Occipital lobe (tissue), 2 donors: ENCODE data around the gene RAB31. TPM values are rescaled to one million over a fixed set of nuclear protein-coding genes. Genes with fewer than 3 reads are reported as not detected.

Experiments used
- DNase-seq: peaks from one replicate; lab custom pipeline; 2025; lab: John Stamatoyannopoulos, UW
- total RNA-seq: library from RNA; depleted of rRNA; stranded (reverse); fragments of >200 nt; gene quantifications from one replicate; pipeline ENCODE4 v1.2.3, GENCODE V29; 2014

RAB31 gene
- total RNA-seq, 1 donor from 2014 or later: 27.6 TPM

- DNase-seq: no peak
These were observed 28.9 kb downstream of the RAB31 start for GRCh38 chr18:9737006-9737405.

DNA sequence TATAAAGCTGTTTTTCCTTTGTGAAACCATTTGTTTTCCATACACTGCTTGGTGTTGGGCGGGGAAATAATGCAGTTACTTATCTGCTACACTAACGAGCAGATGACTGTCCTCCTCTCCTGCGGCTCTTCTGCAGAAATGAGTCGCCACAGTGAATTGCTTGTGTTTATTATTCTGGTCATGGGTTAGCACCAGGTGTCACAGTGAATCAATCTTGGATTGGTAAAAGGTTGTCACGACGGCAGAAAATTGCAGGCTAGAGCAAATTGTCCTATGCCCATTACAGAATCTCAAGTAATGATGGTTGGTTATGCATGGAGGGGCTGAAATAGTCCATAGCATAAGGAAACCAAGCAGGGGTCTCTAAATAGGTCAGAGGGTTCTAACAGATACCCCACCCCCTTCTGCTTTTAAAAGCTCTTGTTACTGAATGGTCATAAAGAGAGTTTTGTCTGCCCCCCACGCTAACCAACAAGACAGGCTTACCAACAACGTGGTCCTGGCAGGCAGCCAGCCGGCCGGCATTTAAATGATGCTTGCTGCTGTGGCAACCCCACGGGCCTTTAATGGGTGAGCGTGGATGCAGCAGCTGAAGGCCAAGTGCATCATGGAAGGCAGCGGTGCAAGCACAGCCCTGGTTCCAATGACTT is 29.5 kb downstream of the RAB31 start:
- peak; percentile 9 for DNase-seq

DNA sequence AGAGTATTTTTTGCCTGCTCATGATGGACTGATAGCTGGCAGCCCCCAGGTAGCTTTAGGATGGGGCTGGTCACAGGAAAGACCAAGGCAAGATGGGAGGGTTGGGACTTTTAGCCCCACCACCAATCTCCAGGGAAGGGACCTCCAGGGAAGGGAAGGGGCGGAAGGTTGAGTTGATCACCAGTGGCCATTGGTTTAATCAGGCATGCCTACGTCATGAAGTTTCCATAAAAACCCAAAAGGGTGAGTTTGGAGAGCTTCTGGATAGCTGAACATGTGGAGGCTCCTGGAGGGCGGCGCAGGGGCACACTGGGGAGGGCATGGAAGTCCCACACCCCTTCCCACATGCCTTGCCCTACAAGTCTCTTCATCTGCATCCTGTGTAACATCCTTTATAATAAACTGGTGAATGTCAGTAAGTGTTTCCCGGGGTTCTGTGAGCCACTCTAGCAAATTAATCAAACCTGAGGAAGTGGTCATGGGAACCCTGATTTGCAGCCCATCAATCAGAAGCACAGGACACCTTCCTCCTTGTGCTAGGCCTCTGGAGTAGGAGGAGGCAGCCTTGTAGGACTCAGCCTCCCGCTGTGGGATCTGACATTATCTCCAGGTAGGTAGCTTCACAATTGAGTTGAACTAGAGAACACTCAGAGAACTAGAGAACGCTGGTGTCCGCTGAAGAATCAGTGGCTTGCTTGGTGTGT is 30.3 kb downstream of the RAB31 start:
- DNase-seq: no peak

DNA sequence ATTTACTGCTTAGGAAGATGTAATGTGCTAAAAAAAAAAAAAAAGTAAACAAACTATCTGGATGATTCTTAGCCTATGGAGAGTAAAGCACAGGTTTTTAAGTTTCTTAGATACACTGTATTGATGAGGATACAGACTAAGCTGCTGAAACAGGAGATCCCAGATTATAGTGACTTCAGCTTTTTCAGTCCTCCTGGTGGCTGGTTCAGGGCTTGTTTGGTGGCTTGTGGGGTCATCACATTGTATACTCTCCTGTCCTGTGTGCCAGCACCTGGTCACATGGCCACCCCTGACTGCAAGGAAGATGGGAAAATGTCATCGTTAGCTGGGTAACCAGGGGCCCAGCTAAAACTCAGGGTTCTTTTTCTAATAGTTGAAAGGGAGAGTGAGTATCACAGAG is 31.4 kb downstream of the RAB31 start:
- DNase-seq: no peak

GRCh38 chr18:9740071-9740470 is 32.0 kb downstream of the RAB31 start:
- no peak for DNase-seq

GRCh38 chr18:9741406-9741792 is 33.3 kb downstream of the RAB31 start:
- no peak for DNase-seq

DNA sequence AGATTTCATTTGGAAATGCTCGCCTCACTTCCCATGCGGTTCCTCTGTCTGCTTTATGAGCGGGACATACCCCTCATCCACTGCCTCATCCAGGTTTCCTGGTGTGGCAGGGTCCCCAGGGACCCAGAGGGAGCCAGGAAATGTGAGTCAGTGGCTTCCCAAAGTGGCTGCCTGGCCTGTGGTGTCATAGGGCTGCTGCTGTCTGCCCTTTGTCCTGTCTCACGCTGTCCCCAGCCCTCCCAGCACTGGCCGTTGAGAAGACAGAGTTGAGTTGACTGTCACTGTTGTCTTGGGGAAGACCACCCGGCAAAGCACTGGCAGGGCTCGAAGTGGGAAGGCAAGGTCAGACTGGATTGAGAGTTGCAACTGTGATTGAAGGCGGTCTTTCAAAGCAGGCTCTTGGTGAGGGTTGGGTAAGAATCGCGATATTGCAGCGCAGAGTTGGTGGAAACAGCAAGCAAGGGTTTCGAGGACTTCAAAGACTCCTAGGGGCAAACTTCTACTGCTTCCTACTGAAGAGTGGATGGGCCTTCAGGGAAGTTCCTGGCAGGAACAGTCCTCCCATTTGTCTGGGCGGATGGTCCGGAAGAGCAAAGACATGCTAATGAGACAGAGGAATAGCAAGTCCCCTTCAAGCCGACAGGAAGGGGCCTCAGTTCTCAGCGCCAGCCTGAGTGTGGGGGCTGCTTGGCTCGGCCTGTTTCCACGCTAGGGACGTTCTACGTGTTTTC is 33.9 kb downstream of the RAB31 start:
- DNase-seq: no peak

DNA sequence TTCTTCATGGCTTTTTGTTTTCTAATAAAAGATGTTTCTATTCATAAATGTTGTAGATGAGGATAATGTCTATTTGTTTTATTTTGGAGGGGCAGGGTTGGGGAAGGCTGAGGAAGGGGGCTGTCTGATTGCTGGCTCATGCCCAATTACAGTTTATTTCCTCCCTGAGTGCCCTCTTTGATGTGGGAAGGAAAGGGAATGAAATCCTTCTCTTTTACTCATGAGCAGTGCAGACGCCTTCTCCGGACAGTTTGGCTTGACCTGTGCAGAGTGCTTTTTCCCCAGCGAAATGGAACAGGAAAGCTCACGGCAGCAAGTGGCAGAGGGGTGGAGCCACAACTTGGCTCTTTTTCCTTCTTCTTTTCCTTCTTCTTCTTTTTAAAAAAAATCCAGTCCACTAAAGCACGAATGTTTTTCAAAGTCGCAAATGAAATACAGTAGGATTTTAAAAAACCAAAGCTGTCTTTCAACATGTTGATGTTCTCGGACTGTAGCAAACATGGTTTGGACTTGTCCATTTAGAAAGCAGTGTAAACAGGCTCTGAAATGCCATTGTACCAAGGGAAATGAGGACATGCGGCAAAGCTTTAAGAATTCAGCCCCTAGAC is 34.5 kb downstream of the RAB31 start:
- DNase-seq: no peak

DNA sequence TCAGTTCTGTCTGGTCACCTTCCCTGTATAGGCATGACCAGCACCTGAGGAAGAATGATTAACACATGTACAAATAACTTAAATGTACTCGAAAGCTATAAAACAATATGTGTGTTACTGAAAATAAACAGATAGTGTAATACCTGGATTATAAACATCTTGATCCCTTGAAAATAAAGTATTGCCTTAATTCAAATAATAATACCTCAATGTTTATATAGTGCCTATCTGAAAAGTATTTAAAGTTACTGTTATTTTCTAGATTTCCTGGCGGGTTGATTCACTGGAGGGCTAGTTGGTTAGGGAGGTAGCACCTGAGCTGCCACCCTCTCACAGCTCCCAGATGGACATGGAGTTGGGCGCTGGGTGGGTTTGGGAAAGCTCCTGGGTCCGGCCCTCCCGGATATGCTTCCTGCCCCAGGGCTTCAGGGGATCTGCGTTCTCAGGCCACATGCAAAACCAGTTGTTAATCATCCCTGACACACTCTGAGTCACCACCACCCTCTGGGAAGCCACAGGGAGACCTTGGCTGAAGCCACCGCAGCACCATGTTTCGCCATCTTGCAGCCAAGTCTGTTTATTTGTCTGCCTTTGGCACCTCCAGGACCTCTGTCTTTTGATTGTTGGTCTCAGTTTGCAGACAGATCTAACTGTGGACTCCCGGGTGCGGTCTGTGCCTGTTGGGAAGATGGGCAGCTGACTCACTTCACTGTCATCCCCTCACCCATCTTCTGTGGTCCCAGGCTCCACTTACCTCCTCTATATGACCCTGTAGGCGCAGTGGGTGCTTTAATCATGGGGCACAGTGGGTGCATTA is 35.3 kb downstream of the RAB31 start:
- DNase-seq: no peak

DNA sequence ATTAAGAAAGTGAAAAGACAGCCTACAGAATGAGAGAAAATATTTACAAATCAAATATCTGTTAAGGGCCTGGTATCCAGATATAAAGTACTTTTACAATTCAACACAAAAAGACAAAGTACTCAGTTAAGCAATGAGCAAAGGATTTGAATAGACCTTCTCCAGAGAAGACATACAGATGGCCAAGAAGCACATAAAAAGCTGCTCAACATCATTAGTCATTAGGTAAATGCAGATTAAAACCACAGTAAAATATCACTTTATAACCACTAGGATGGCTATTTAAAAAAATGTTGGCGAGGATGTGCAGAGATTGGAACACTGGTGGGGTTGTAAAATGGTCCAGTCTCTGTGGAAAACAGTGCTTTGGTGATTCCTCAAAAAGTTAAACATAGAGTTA is 38.9 kb downstream of the RAB31 start:
- DNase-seq: no peak

DNA sequence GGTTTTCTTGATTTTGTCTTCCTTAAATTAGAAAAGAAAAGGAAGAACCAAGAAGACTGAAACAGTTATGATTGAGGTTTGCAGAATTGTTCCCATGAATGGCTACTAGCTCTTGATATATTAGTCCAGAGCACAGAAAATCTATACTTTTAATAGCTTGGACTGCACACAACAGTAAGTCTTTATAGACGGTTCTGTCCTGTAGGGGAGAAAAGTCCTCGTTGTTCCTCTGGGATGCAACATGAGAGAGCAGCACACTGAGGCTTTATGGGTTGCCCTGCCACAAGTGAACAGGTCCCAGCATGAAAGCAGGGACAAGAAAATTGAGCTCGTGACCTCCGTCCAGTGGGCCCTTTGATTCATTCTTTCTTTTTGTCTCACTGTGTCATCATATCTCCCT is 41.5 kb downstream of the RAB31 start:
- DNase-seq: no peak

- no peak for DNase-seq
These were observed 42.0 kb downstream of the RAB31 start for GRCh38 chr18:9750112-9750511.

GRCh38 chr18:9750606-9751304 is 42.7 kb downstream of the RAB31 start:
- no peak for DNase-seq

GRCh38 chr18:9751371-9752031 is 43.4 kb downstream of the RAB31 start:
- no peak for DNase-seq

DNA sequence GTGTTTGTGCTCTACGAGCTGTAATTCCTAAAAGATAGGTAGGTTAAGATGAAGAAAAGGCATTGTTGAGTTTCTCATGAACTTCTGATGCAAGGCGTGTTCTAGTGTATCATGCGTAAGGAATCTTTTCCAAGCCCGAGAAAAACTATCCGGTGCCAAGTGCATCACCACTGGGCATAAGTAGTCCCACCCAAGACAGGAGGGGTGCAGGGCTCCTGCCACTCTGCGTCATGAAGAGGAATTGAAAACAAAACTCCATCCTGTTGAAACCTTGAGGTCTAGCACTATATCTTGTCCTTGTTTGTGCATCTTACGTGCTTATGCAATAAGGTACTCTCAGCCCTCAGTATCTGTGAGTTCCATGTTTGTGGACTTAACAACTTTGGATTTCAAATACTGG is 45.7 kb downstream of the RAB31 start:
- DNase-seq: no peak

GRCh38 chr18:9755110-9755509 is 47.0 kb downstream of the RAB31 start:
- no peak for DNase-seq

DNA sequence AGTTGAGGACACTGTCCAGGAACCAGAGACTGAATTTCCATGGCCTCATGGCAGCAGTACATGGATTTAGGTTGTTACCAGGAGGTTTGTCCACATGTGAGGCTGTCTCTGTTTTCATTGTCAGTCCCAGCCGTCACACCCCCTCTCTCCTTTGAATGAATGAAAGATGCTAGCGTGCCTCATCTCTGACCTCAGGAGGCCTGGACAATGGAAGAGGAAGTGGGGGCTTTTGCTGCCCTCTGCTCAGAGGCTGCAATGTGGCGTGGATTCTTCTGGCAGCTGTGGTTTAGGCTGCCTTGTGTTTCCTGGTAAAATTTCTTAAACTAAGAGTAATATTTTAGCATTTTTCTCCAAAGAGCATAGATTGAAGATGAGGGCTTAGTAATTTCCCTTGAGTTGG is 47.5 kb downstream of the RAB31 start:
- DNase-seq: no peak

- DNase-seq: no peak
These were observed 48.3 kb downstream of the RAB31 start for GRCh38 chr18:9756271-9756932.

- DNase-seq: no peak
These were observed 48.9 kb downstream of the RAB31 start for GRCh38 chr18:9756933-9757470.
